H7 (cell line): Measurements from ENCODE around the gene CISD3. TPM values are rescaled to one million over a fixed set of nuclear protein-coding genes. Genes with fewer than 3 reads are reported as not detected.

Experiments
- DNase-seq: peaks from one replicate; pipeline ENCODE4 v3.0.0; 2012
- H3K27me3 ChIP-seq: 2 replicates; pipeline ENCODE4 v1.6.0; 2011; ENCODE audit warnings: mild to moderate bottlenecking, low read length; ENCODE audit not compliant: control insufficient read depth, insufficient read depth
- H3K36me3 ChIP-seq: replicated peaks from 2 replicates; pipeline ENCODE4 v1.5.1; 2011; ENCODE audit warnings: low read length; ENCODE audit not compliant: control insufficient read depth, insufficient read depth
- H3K4me3 ChIP-seq: 2 replicates; pipeline ENCODE4 v1.5.1; 2011; ENCODE audit warnings: low read depth, mild to moderate bottlenecking, control low read depth, low read length, moderate library complexity; ENCODE audit not compliant: insufficient read depth
- total RNA-seq: library from RNA; depleted of rRNA; stranded (reverse); fragments of >200 nt; shearing (Covaris generic); gene quantifications from 2 replicates; pipeline ENCODE4 v1.2.3, GENCODE V29; 2014; rRNA removed

The CISD3 gene
- total RNA-seq = 2.9 TPM in 2 replicates

- DNase-seq = peak; percentile 97
- Histone ChIP-seq H3K36me3 (peaks cover 5% of the 10 kb centered on the region), H3K4me3 (peak within 1 kb of the TSS; percentile 75), H3K27me3 (peaks cover 10% of the 10 kb centered on the region)
Observed at GRCh38 chr17:38729886-38730525, at the start of gene CISD3. Gene CISD3, plus strand, starts transcription at chr17:38730341. Its CDS starts 18 bp downstream, at chr17:38730359.

GRCh38 chr17:38681096-38681495 is 49.0 kb upstream of the CISD3 start:
- no peak for DNase-seq
- H3K4me3 ChIP-seq = no peak overlapping the region
- peaks cover 11% of the 10 kb centered on the region for H3K27me3 ChIP-seq
- H3K36me3 ChIP-seq = no peaks in the 10 kb centered on the region

GRCh38 chr17:38685491-38685890 is 44.6 kb upstream of the CISD3 start:
- Histone ChIP-seq H3K27me3 (0 out of 2 replicates have a peak, but pooled peaks cover 2% of the 10 kb centered on the region), H3K4me3 (no peak overlapping the region), H3K36me3 (no peaks in the 10 kb centered on the region)
- DNase-seq = no peak

- Histone ChIP-seq H3K36me3 (no peaks in the 10 kb centered on the region), H3K27me3 (0 out of 2 replicates have a peak, but pooled peaks cover 2% of the 10 kb centered on the region), H3K4me3 (no peak overlapping the region)
- no peak for DNase-seq
Observed at GRCh38 chr17:38687286-38687685, 42.9 kb upstream of the CISD3 start.

GRCh38 chr17:38690386-38690785 is 39.8 kb upstream of the CISD3 start:
- Histone ChIP-seq H3K36me3 (no peaks in the 10 kb centered on the region), H3K27me3 (peaks cover 2% of the 10 kb centered on the region; the same call in 1 of the 2 replicates), H3K4me3 (no peak overlapping the region)
- no peak for DNase-seq

GRCh38 chr17:38691154-38691553 is 39.0 kb upstream of the CISD3 start:
- Histone ChIP-seq H3K4me3 (no peak overlapping the region), H3K36me3 (no peaks in the 10 kb centered on the region), H3K27me3 (no peaks in the 10 kb centered on the region; the same call in 1 of the 2 replicates)
- no peak for DNase-seq

- Histone ChIP-seq H3K36me3 (no peaks in the 10 kb centered on the region), H3K27me3 (peaks cover 10% of the 10 kb centered on the region; the same call in 1 of the 2 replicates), H3K4me3 (no peak overlapping the region)
- DNase-seq = no peak
Observed at GRCh38 chr17:38693700-38694329, 36.3 kb upstream of the CISD3 start.

- Histone ChIP-seq H3K27me3 (peaks cover 41% of the 10 kb centered on the region), H3K4me3 (no peak overlapping the region), H3K36me3 (no peaks in the 10 kb centered on the region)
- DNase-seq = no peak
Observed at GRCh38 chr17:38697061-38697820, 32.9 kb upstream of the CISD3 start.

- no peak overlapping the region for H3K4me3 ChIP-seq
- H3K27me3 ChIP-seq = peaks cover 54% of the 10 kb centered on the region
- H3K36me3 ChIP-seq = no peaks in the 10 kb centered on the region
- no peak for DNase-seq
Observed at GRCh38 chr17:38698760-38699159, 31.4 kb upstream of the CISD3 start.

- Histone ChIP-seq H3K27me3 (peaks cover 68% of the 10 kb centered on the region), H3K4me3 (peak overlapping the region; percentile 60), H3K36me3 (no peaks in the 10 kb centered on the region)
- peak; percentile 34 for DNase-seq
Observed at GRCh38 chr17:38701504-38702165, 28.5 kb upstream of the CISD3 start.

GRCh38 chr17:38702166-38702915 is 27.8 kb upstream of the CISD3 start:
- Histone ChIP-seq H3K4me3 (peak overlapping the region; percentile 60), H3K36me3 (no peaks in the 10 kb centered on the region), H3K27me3 (peaks cover 71% of the 10 kb centered on the region)
- peak; percentile 94 for DNase-seq

GRCh38 chr17:38702916-38703741 is 27.0 kb upstream of the CISD3 start:
- Histone ChIP-seq H3K36me3 (no peaks in the 10 kb centered on the region), H3K27me3 (peaks cover 76% of the 10 kb centered on the region), H3K4me3 (peak overlapping the region; percentile 60)
- peak; percentile 60 for DNase-seq
